Measurements from ENCODE around the gene ACTA2.

ACTA2 gene

GRCh38 chr10:88981435-88981834 lies 28.9 kb upstream of the ACTA2 start:
- DNase-seq (ENCODE audit: low read depth in 2 of 2) = no peak

GRCh38 chr10:88980800-88981199 lies 28.2 kb upstream of the ACTA2 start:
- DNase-seq (ENCODE audit: low read depth in 2 of 2) = no peak

- no peak for DNase-seq (ENCODE audit: low read depth in 2 of 2)
Measured at GRCh38 chr10:88980247-88980646, 27.7 kb upstream of the ACTA2 start.

GRCh38 chr10:88979603-88980002 lies 27.0 kb upstream of the ACTA2 start:
- no peak for DNase-seq (ENCODE audit: low read depth in 2 of 2)

GRCh38 chr10:88979153-88979562 lies 26.6 kb upstream of the ACTA2 start:
- DNase-seq (ENCODE audit: low read depth in 2 of 2) = no peak

GRCh38 chr10:88978463-88978862 lies 25.9 kb upstream of the ACTA2 start:
- DNase-seq (ENCODE audit: low read depth in 2 of 2) = no peak

- no peak for DNase-seq (ENCODE audit: low read depth in 2 of 2)
Measured at GRCh38 chr10:88975377-88975720, 22.8 kb upstream of the ACTA2 start.

- DNase-seq (ENCODE audit: low read depth in 2 of 2) = no peak
Measured at GRCh38 chr10:88974446-88975376, 22.1 kb upstream of the ACTA2 start.

GRCh38 chr10:88974012-88974411 lies 21.4 kb upstream of the ACTA2 start:
- DNase-seq (ENCODE audit: low read depth in 2 of 2) = no peak

GRCh38 chr10:88971221-88972061 lies 18.9 kb upstream of the ACTA2 start:
- DNase-seq (ENCODE audit: low read depth in 2 of 2) = no peak

- no peak for DNase-seq (ENCODE audit: low read depth in 2 of 2)
Measured at GRCh38 chr10:88968391-88968790, 15.8 kb upstream of the ACTA2 start.

- no peak for DNase-seq (ENCODE audit: low read depth in 2 of 2)
Measured at GRCh38 chr10:88966797-88967196, 14.2 kb upstream of the ACTA2 start.

GRCh38 chr10:88964869-88965415 lies 12.4 kb upstream of the ACTA2 start:
- DNase-seq (ENCODE audit: low read depth in 2 of 2) = no peak

GRCh38 chr10:88964360-88964759 lies 11.8 kb upstream of the ACTA2 start:
- DNase-seq (ENCODE audit: low read depth in 2 of 2) = no peak

- no peak for DNase-seq (ENCODE audit: low read depth in 2 of 2)
Measured at GRCh38 chr10:88963318-88963717, 10.7 kb upstream of the ACTA2 start.

- DNase-seq (ENCODE audit: low read depth in 2 of 2) = no peak
Measured at GRCh38 chr10:88962336-88962735, 9.8 kb upstream of the ACTA2 start.

- no peak for DNase-seq (ENCODE audit: low read depth in 2 of 2)
Measured at GRCh38 chr10:88961266-88961665, 8.7 kb upstream of the ACTA2 start.

- no peak for DNase-seq (ENCODE audit: low read depth in 2 of 2)
Measured at GRCh38 chr10:88960802-88961201, 8.2 kb upstream of the ACTA2 start.

- no peak for DNase-seq (ENCODE audit: low read depth in 2 of 2)
Measured at GRCh38 chr10:88958721-88959120, 6.1 kb upstream of the ACTA2 start.

- DNase-seq (ENCODE audit: low read depth in 2 of 2) = no peak
Measured at GRCh38 chr10:88957381-88957780, 4.8 kb upstream of the ACTA2 start.

- no peak for DNase-seq (ENCODE audit: low read depth in 2 of 2)
Measured at GRCh38 chr10:88954458-88955083, 2.0 kb upstream of the ACTA2 start.

GRCh38 chr10:88953662-88954061 lies 1.1 kb upstream of the ACTA2 start:
- DNase-seq (ENCODE audit: low read depth in 2 of 2) = no peak

Measured in stimulated activated CD4-positive, alpha-beta T cell treated with anti-CD3 and anti-CD28 coated beads, Interleukin-12 subunit alpha, Interleukin-12 subunit beta, amount 100 ng/mL, for 24 hours (primary cell).